GM08714 (cell line): Measurements from ENCODE around the gene CIAO2B.
"Not testable (repeated sequence)": the region's sequence is repeated elsewhere in the genome, so short reads cannot be mapped to it uniquely, and the experiment has no call there.

Source experiments
- H3K4me3 ChIP-seq: fragments of 200-500 bp; sonication (Bioruptor generic); 2 replicates; pipeline ENCODE4 v1.5.1; 2014; ENCODE audit warnings: mild to moderate bottlenecking, low read length, inconsistent platforms
- ZNF274 ChIP-seq: IDR thresholded peaks from 2 replicates; pipeline ENCODE4 v1.6.1; 2012; ENCODE audit warnings: mild to moderate bottlenecking, low read depth, low read length

The CIAO2B gene

GRCh38 chr16:66934138-66934838 is at the start of gene CIAO2B:
Gene CIAO2B, minus strand, starts transcription at chr16:66934402. Its CDS starts 38 bp downstream, at chr16:66934364.
- no peak for TF ChIP-seq ZNF274

GRCh38 chr16:66983033-66983432 is 48.8 kb upstream of the CIAO2B start:
- no peak for TF ChIP-seq ZNF274
- H3K4me3 ChIP-seq = no peak overlapping the region

More at GRCh38 chr16:66934138-66934838, at the start of gene CIAO2B:
- H3K4me3 ChIP-seq = peak within 1 kb of the TSS; percentile 87

- no peak overlapping the region for H3K4me3 ChIP-seq
- TF ChIP-seq ZNF274 = no peak
Measured at GRCh38 chr16:66979011-66979717, 45.0 kb upstream of the CIAO2B start.

- H3K4me3 ChIP-seq = no peak overlapping the region
- no peak for TF ChIP-seq ZNF274
Measured at GRCh38 chr16:66977341-66978113, 43.3 kb upstream of the CIAO2B start.

GRCh38 chr16:66976746-66977145 is 42.5 kb upstream of the CIAO2B start:
- no peak for TF ChIP-seq ZNF274
- no peak overlapping the region for H3K4me3 ChIP-seq

GRCh38 chr16:66975302-66975893 is 41.2 kb upstream of the CIAO2B start:
- H3K4me3 ChIP-seq = no peak overlapping the region
- TF ChIP-seq ZNF274 = no peak

GRCh38 chr16:66974932-66975246 is 40.7 kb upstream of the CIAO2B start:
- H3K4me3 ChIP-seq = not testable (repeated sequence)

GRCh38 chr16:66974156-66974931 is 40.1 kb upstream of the CIAO2B start:
- not testable (repeated sequence) for H3K4me3 ChIP-seq

- TF ChIP-seq ZNF274 = no peak
- no peak overlapping the region for H3K4me3 ChIP-seq
Measured at GRCh38 chr16:66973716-66974115, 39.5 kb upstream of the CIAO2B start.

GRCh38 chr16:66972983-66973382 is 38.8 kb upstream of the CIAO2B start:
- H3K4me3 ChIP-seq = no peak overlapping the region
- no peak for TF ChIP-seq ZNF274

- H3K4me3 ChIP-seq = no peak overlapping the region
- no peak for TF ChIP-seq ZNF274
Measured at GRCh38 chr16:66970775-66971720, 36.8 kb upstream of the CIAO2B start.

GRCh38 chr16:66968847-66969246 is 34.6 kb upstream of the CIAO2B start:
- H3K4me3 ChIP-seq = no peak overlapping the region
- TF ChIP-seq ZNF274 = no peak

GRCh38 chr16:66964049-66964448 is 29.8 kb upstream of the CIAO2B start:
- no peak for TF ChIP-seq ZNF274
- H3K4me3 ChIP-seq = no peak overlapping the region
